Smooth muscle cell (in vitro differentiated cells): ENCODE results near the gene CD63. TPM values are rescaled to one million over a fixed set of nuclear protein-coding genes. Genes with fewer than 3 reads are reported as not detected.

Source experiments
- DNase-seq: peaks from one replicate; lab custom pipeline; 2025; ENCODE audit not compliant: unreplicated experiment; lab: John Stamatoyannopoulos, UW
- H2AFZ ChIP-seq: fragments of 200-600 bp; sonication (generic); 2 replicates; pipeline ENCODE4 v1.6.0; 2016; ENCODE audit warnings: antibody characterized with exemption, low read depth, mild to moderate bottlenecking
- H3F3A ChIP-seq: fragments of 200-600 bp; sonication (generic); 2 replicates; pipeline ENCODE4 v1.6.0; 2017; ENCODE audit warnings: antibody characterized with exemption, low read depth
- H3K27ac ChIP-seq: fragments of 200-600 bp; sonication (generic); 2 replicates; pipeline ENCODE4 v1.5.1; 2016; ENCODE audit warnings: low read depth, mild to moderate bottlenecking
- H3K27me3 ChIP-seq: fragments of 200-600 bp; sonication (generic); 2 replicates; pipeline ENCODE4 v1.6.1; 2016; ENCODE audit warnings: low read depth, mild to moderate bottlenecking
- H3K36me3 ChIP-seq: fragments of 200-600 bp; sonication (generic); 2 replicates; pipeline ENCODE4 v1.5.1; 2016; ENCODE audit warnings: low read depth
- H3K4me1 ChIP-seq: fragments of 200-600 bp; sonication (generic); 2 replicates; pipeline ENCODE4 v1.5.1; 2016; ENCODE audit warnings: low read depth
- H3K4me2 ChIP-seq: fragments of 200-600 bp; sonication (generic); 2 replicates; pipeline ENCODE4 v1.6.0; 2016; ENCODE audit warnings: mild to moderate bottlenecking
- H3K4me3 ChIP-seq: fragments of 200-600 bp; sonication (generic); 2 replicates; pipeline ENCODE4 v1.5.1; 2016; ENCODE audit warnings: mild to moderate bottlenecking
- H3K79me2 ChIP-seq: fragments of 200-600 bp; sonication (generic); 2 replicates; pipeline ENCODE4 v1.6.0; 2016; ENCODE audit warnings: low read depth, mild to moderate bottlenecking
- H3K9ac ChIP-seq: fragments of 200-600 bp; sonication (generic); 2 replicates; pipeline ENCODE4 v1.6.0; 2016; ENCODE audit warnings: low read depth
- H3K9me3 ChIP-seq: fragments of 200-600 bp; sonication (generic); replicated peaks from 2 replicates; pipeline ENCODE4 v1.5.1; 2016; ENCODE audit warnings: low read depth
- H4K20me1 ChIP-seq: fragments of 200-600 bp; sonication (generic); 2 replicates; pipeline ENCODE4 v1.6.0; 2016; ENCODE audit warnings: low read depth
- CTCF ChIP-seq: fragments of 200-600 bp; sonication (generic); IDR thresholded peaks from 2 replicates; pipeline ENCODE4 v1.5.1; 2017; ENCODE audit warnings: borderline replicate concordance, mild to moderate bottlenecking, antibody characterized with exemption; ENCODE audit not compliant: insufficient read depth, poor library complexity, severe bottlenecking
- WGBS: methylation state at CpG from one replicate; pipeline ENCODE4 v1.1.7; 2016; ENCODE audit warnings: low lambda C conversion rate; 5-methylcytosine and 5-hydroxymethylcytosine counted together
- polyA plus RNA-seq: library from polyadenylated mRNA; unstranded; fragments of >200 nt; fragmentation: Nextera tagmentation; extraction: Ambion mirVana; gene quantifications from 2 replicates; pipeline ENCODE4 v1.2.1, GENCODE V29; 2016
- total RNA-seq: library from RNA; depleted of rRNA; stranded (reverse); fragments of >200 nt; gene quantifications from 2 replicates; pipeline ENCODE4 v1.2.3, GENCODE V29; 2014

Gene CD63
- total and polyA plus RNA-seq, 2 experiments from 2014 or later, result 1,107 to 2,317 TPM

GRCh38 chr12:55720071-55720564, 8.7 kb downstream of the CD63 start, which contains the start of gene RDH5:
Gene RDH5 (plus strand): TSS chr12:55720393. CDS start chr12:55721185, 792 bp downstream.
- 57% methylated on average over 6 of the region's 6 CpGs for WGBS
- Histone ChIP-seq H3K27ac (peak within 1 kb of the TSS; percentile 78), H3K79me2 (no peaks in the 10 kb centered on the region), H3K9ac (peak within 1 kb of the TSS; percentile 14), H2AFZ (no peak within 1 kb of the TSS), H3K4me1 (peaks cover 28% of the 10 kb centered on the region), H3F3A (peaks cover 30% of the 10 kb centered on the region), H4K20me1 (peaks cover 29% of the 10 kb centered on the region), H3K9me3 (no peaks in the 10 kb centered on the region), H3K27me3 (no peaks in the 10 kb centered on the region), H3K4me3 (peak within 1 kb of the TSS; percentile 33), H3K4me2 (peak within 1 kb of the TSS; percentile 57), H3K36me3 (no peaks in the 10 kb centered on the region)
- no peak for TF ChIP-seq CTCF
- no peak for DNase-seq

- H3K27me3 ChIP-seq, result no peaks in the 10 kb centered on the region
- no peaks in the 10 kb centered on the region for H3K36me3 ChIP-seq
- H3K9ac ChIP-seq, result no peak overlapping the region
- H3K4me1 ChIP-seq, result peaks cover 28% of the 10 kb centered on the region
- H3K27ac ChIP-seq, result no peak overlapping the region
- H3K79me2 ChIP-seq, result no peaks in the 10 kb centered on the region
- no peak for DNase-seq
- TF ChIP-seq CTCF, result no peak
- H2AFZ ChIP-seq, result no peak overlapping the region
- H3K4me2 ChIP-seq, result no peak overlapping the region
- 91% methylated on average over 7 of the region's 7 CpGs for WGBS
- peaks cover 26% of the 10 kb centered on the region for H3F3A ChIP-seq
- H4K20me1 ChIP-seq, result peaks cover 21% of the 10 kb centered on the region
- no peak overlapping the region for H3K4me3 ChIP-seq
- H3K9me3 ChIP-seq, result no peaks in the 10 kb centered on the region
These were observed 9.4 kb downstream of the CD63 start for GRCh38 chr12:55719371-55719770.

- H3F3A ChIP-seq, result peaks cover 23% of the 10 kb centered on the region
- H3K4me1 ChIP-seq, result peaks cover 28% of the 10 kb centered on the region
- H3K9ac ChIP-seq, result no peak overlapping the region
- H3K27me3 ChIP-seq, result no peaks in the 10 kb centered on the region
- no peak overlapping the region for H2AFZ ChIP-seq
- no peak for TF ChIP-seq CTCF
- WGBS, result 92% methylated on average over 4 of the region's 4 CpGs
- DNase-seq, result no peak
- no peaks in the 10 kb centered on the region for H3K79me2 ChIP-seq
- H4K20me1 ChIP-seq, result peaks cover 15% of the 10 kb centered on the region
- H3K36me3 ChIP-seq, result no peaks in the 10 kb centered on the region
- H3K4me3 ChIP-seq, result no peak overlapping the region
- H3K9me3 ChIP-seq, result no peaks in the 10 kb centered on the region
- H3K4me2 ChIP-seq, result no peak overlapping the region
- no peak overlapping the region for H3K27ac ChIP-seq
These were observed 10.1 kb downstream of the CD63 start for GRCh38 chr12:55718624-55719275.

GRCh38 chr12:55718015-55718414, 10.8 kb downstream of the CD63 start:
- H2AFZ ChIP-seq, result no peak overlapping the region
- H3K9ac ChIP-seq, result no peak overlapping the region

More at GRCh38 chr12:55718015-55718414, 10.8 kb downstream of the CD63 start:
- Histone ChIP-seq H3F3A (peaks cover 17% of the 10 kb centered on the region), H3K4me3 (no peak overlapping the region), H3K4me2 (peak overlapping the region; percentile 94), H3K9me3 (no peaks in the 10 kb centered on the region), H3K4me1 (peaks cover 28% of the 10 kb centered on the region), H4K20me1 (peaks cover 9% of the 10 kb centered on the region), H3K79me2 (no peaks in the 10 kb centered on the region), H3K27ac (peak overlapping the region; percentile 36), H3K27me3 (peaks cover 3% of the 10 kb centered on the region), H3K36me3 (no peaks in the 10 kb centered on the region)
- no peak for TF ChIP-seq CTCF
- WGBS, result 40% methylated on average over 4 of the region's 4 CpGs
- no peak for DNase-seq
